Right lobe of liver (tissue), 6 donors: ENCODE data around the gene ZNF573. TPM values are rescaled to one million over a fixed set of nuclear protein-coding genes. Genes with fewer than 3 reads are reported as not detected.
A peak's percentile ranks its signal among the peaks of the same experiment; 100 is the strongest.

ENCODE experiments used
- ATAC-seq, 4 donors: fragments of 200-7000 bp; cut with Tn5 transposase; one replicate each; pipeline ENCODE4 v1.9.1; 2020; ENCODE audit warnings: mild to moderate bottlenecking in 4 of 4, moderate library complexity in 4 of 4
- DNase-seq, 3 donors: peaks; one replicate each; pipeline ENCODE4 v3.0.0-alpha.2; 2020
- H3K27ac ChIP-seq, 3 donors: fragments of 200-600 bp; one replicate each; pipeline ENCODE4 v1.8.0; 2022
- H3K27me3 ChIP-seq, 2 donors: fragments of 200-600 bp; one replicate each; pipeline ENCODE4 v1.8.0; 2022
- H3K36me3 ChIP-seq, 4 donors: fragments of 200-600 bp; sonication (generic) in 1 of 4; one replicate each; pipeline versions ENCODE4 v1.5.1 to v1.8.0; 2017 to 2022; ENCODE audit warnings: control low read depth in 1 of 4
- H3K4me1 ChIP-seq, 4 donors: fragments of 200-600 bp; sonication (generic) in 1 of 4; one replicate each; pipeline versions ENCODE4 v1.5.1 to v1.8.0; 2017 to 2022; ENCODE audit warnings: control low read depth in 1 of 4
- H3K4me3 ChIP-seq, 3 donors: fragments of 200-600 bp; one replicate each; pipeline ENCODE4 v1.8.0; 2022
- H3K9me3 ChIP-seq, 4 donors: fragments of 200-600 bp; sonication (generic) in 1 of 4; one replicate each; pipeline versions ENCODE4 v1.5.1 to v1.8.0; 2017 to 2022; ENCODE audit warnings: control low read depth in 1 of 4
- CTCF ChIP-seq, 4 donors: fragments of 200-600 bp in 3 of 4; fragments of 450-650 bp in 1 of 4; IDR thresholded peaks; one replicate each; pipeline versions ENCODE4 v1.5.1 to v1.8.0; 2016 to 2022; ENCODE audit warnings: antibody characterized with exemption in 4 of 4, mild to moderate bottlenecking in 2 of 4
- POLR2A ChIP-seq: fragments of 450-650 bp; IDR thresholded peaks from one replicate; pipeline ENCODE4 v1.6.1; 2017; ENCODE audit warnings: antibody characterized with exemption, mild to moderate bottlenecking
- WGBS: methylation state at CpG from one replicate; pipeline ENCODE4 v1.1.6; 2018; ENCODE audit warnings: low coverage, low lambda C conversion rate; ENCODE audit not compliant: insufficient coverage; ENCODE audit errors: missing lambda C conversion rate; 5-methylcytosine and 5-hydroxymethylcytosine counted together
- intact Hi-C, 2 donors: fragments of 100-400 bp; cut with DNase I; formaldehyde crosslinking; loops; one replicate each; pipeline versions ENCODE4 v1.11.2 to v1.14.1; 2022
- total RNA-seq, 6 experiments: library from RNA; depleted of rRNA in 2 of 6; stranded (reverse); fragments of >200 nt in 2 of 6; fragmentation: NEBNext Ultra II Directional in 3 of 6; extraction: Animal tissue kit (Norgen Biotek cat#: 25700) in 3 of 6; gene quantifications; one replicate each; pipeline versions ENCODE4 v1.1.0 to v1.2.4, GENCODE V29; 2016 to 2023
- donor health status: DM: no; HTN: yes; CAD: no.
- donor health status: DM: no; HTN: no; CAD: no.
- donor health status: DM: no; HTN: no; CAD: no.
- donor health status: DM: no; HTN: yes; CAD: no.
- donor health status: DM: no; HTN: yes; CAD: no.

The ZNF573 gene
- total RNA-seq, 6 experiments from 2014 or later = 1.9 to 7.1 (median 3.3) TPM

- H3K4me1 ChIP-seq = no peaks in the 10 kb centered on the region
- H3K4me3 ChIP-seq = peak overlapping the region; percentile 54 to 77 (median 61)
- no peaks in the 10 kb centered on the region for H3K27me3 ChIP-seq
- H3K9me3 ChIP-seq = no peaks in the 10 kb centered on the region
- 9% methylated on average over 6 of the region's 8 CpGs for WGBS
- H3K27ac ChIP-seq = no peak overlapping the region
- no peaks in the 10 kb centered on the region for H3K36me3 ChIP-seq
- intact Hi-C loops = no loop called here
- TF ChIP-seq CTCF (IDR thresholded peaks at IDR 0.05) (no peak), POLR2A (no peak)
- no peak for DNase-seq
- ATAC-seq = no peak
Observed at GRCh38 chr19:37719927-37720265, 59.5 kb downstream of the ZNF573 start.

DNA sequence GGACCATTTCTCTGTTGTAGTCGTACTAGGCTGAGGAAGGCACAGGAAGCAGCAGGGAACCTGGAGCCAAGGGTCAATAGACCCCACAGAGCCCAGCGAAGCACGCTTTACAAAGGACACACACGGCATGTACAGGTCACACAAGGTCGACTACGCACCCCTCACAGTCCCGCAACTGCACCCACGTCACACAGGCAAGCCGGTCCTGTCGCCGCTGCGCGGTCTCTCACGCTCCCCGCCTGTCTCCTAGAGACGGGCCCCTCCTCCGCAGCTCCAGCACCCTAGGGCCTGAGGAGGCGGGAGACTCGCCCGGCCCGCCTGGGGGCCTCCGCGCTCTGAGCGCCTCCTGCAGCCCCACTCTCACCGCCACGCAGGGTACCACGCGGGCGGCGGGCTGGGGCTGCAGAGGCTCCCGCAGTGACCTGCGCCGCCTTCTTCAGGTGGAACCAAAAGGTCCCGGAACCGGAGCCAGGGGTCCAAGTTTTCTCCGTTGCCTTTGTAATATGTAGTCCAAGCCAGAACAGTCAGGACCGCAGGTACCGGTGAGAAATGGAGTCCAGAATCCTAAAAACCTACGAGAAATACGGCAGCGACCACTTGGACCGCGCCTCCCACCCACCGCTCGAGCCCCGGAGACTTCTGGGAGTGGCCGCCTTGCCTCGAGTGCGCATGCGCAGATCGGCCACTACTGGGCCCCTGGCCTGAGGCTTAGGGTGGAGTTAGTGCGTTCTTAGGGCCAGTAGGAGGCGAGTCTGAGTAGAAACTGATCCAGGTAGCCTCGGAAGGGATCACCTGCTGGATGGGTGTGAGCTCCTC, 60.1 kb downstream of the ZNF573 start, which contains the start of gene ZNF607:
Gene ZNF607, minus strand, starts transcription at position 651 of the 816 bp plus-strand sequence. CDS start 8,143 bp downstream, outside the sequence.
- DNase-seq (peak; percentile 78 to 85 (median 84)), ATAC-seq (peak; percentile 92 to 99 (median 95))
- Histone ChIP-seq H3K4me1 (no peaks in the 10 kb centered on the region), H3K36me3 (no peaks in the 10 kb centered on the region), H3K27ac (peak within 1 kb of the TSS in 1 of 3 donors; percentile 67), H3K27me3 (no peaks in the 10 kb centered on the region), H3K9me3 (no peaks in the 10 kb centered on the region), H3K4me3 (peak within 1 kb of the TSS; percentile 54 to 77 (median 61))
- 0% methylated on average over 9 of the region's 54 CpGs for WGBS
- intact Hi-C loops = no loop called here
- peak; percentile 39 for TF ChIP-seq POLR2A
- peak; percentile 25 to 41 (median 37) for TF ChIP-seq CTCF (IDR thresholded peaks at IDR 0.05)

GRCh38 chr19:37718304-37718703, 61.1 kb downstream of the ZNF573 start:
- 65% methylated on average over 8 of the region's 10 CpGs for WGBS
- Histone ChIP-seq H3K27ac (no peak overlapping the region), H3K9me3 (no peaks in the 10 kb centered on the region)

DNA sequence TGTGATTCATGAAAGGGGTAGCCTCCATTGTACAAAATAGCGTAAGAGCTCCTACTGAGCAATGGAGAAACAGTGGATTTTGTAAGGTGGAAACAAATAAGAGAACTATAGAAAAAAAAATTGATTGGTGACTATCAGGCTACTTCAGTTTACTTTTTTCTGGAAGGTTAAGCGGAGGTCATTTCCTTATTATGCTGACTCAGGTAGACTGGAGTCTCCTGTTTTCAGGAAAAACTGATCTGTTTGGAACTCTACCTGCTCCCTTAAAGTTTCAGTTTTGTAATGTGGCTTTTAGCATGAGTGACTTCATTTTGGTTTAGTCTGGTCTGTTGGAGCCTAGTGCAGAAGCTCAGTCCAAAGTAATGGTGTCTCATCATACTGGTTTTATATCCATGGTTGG, 63.2 kb downstream of the ZNF573 start:
- WGBS = 89% methylated on average over 2 of the region's 2 CpGs
- intact Hi-C loops = no loop called here

More at GRCh38 chr19:37718304-37718703, 61.1 kb downstream of the ZNF573 start:
- no peak overlapping the region for H3K4me3 ChIP-seq
- TF ChIP-seq CTCF (IDR thresholded peaks at IDR 0.05) (no peak), POLR2A (no peak)
- DNase-seq (no peak), ATAC-seq (no peak)
- H3K27me3 ChIP-seq = no peaks in the 10 kb centered on the region
- H3K36me3 ChIP-seq = no peaks in the 10 kb centered on the region
- intact Hi-C loops = no loop called here
- no peaks in the 10 kb centered on the region for H3K4me1 ChIP-seq

More for the DNA sequence above, 63.2 kb downstream of the ZNF573 start:
- DNase-seq (no peak), ATAC-seq (no peak)
- H3K9me3 ChIP-seq = no peaks in the 10 kb centered on the region
- H3K4me3 ChIP-seq = no peak overlapping the region
- TF ChIP-seq POLR2A = no peak
- no peak for TF ChIP-seq CTCF (IDR thresholded peaks at IDR 0.05)
- H3K27ac ChIP-seq = no peak overlapping the region
- no peaks in the 10 kb centered on the region for H3K27me3 ChIP-seq
- H3K4me1 ChIP-seq = no peaks in the 10 kb centered on the region
- H3K36me3 ChIP-seq = no peaks in the 10 kb centered on the region
